AG04450 (cell line): ENCODE data around the gene STX3. TPM values are rescaled to one million over a fixed set of nuclear protein-coding genes. Genes with fewer than 3 reads are reported as not detected.

ENCODE experiments used
- CTCF ChIA-PET: fragments of 300-600, 350-600 bp; formaldehyde crosslinking; extraction: SDS; loops from one replicate; lab custom pipeline; 2022; ENCODE audit warnings: antibody characterized with exemption, inconsistent platforms; lab: Charles Lee
- POLR2A ChIA-PET: fragments of 350-600 bp; formaldehyde crosslinking; extraction: SDS; loops from one replicate; lab custom pipeline; 2021; ENCODE audit warnings: antibody characterized with exemption, inconsistent platforms; lab: Yijun Ruan, JAX
- DNase-seq: peaks from one replicate; pipeline ENCODE4 v3.0.0-alpha.2; 2011; ENCODE audit warnings: low read depth, low spot score
- H3K27ac ChIP-seq: one replicate; pipeline ENCODE4 v1.5.1; 2012; ENCODE audit warnings: low read depth, low read length, control low read depth
- H3K27me3 ChIP-seq: one replicate; pipeline ENCODE4 v1.6.0; 2012; ENCODE audit warnings: low read length; ENCODE audit not compliant: control insufficient read depth, insufficient read depth
- H3K4me3 ChIP-seq: 2 replicates; pipeline ENCODE4 v1.5.1; 2011; ENCODE audit warnings: mild to moderate bottlenecking, low read depth, low read length, control low read depth
- H3K9me3 ChIP-seq: 2 replicates; pipeline ENCODE4 v1.5.1; 2012; ENCODE audit warnings: low read length; ENCODE audit not compliant: control insufficient read depth, insufficient read depth
- polyA plus RNA-seq: library from polyadenylated mRNA; depleted of rRNA; stranded (reverse); fragments of >200 nt; gene quantifications from 2 replicates; pipeline ENCODE4 v1.2.3, GENCODE V29; 2011
- TF ChIP-seq, protein P1 (sequence below): IDR thresholded peaks from 2 replicates; pipeline ENCODE4 v1.5.1; 2011; ENCODE audit warnings: low read depth, low read length, control low read depth, inconsistent platforms

STX3 gene
- polyA plus RNA-seq, 1 experiment = 12.4 TPM

DNA sequence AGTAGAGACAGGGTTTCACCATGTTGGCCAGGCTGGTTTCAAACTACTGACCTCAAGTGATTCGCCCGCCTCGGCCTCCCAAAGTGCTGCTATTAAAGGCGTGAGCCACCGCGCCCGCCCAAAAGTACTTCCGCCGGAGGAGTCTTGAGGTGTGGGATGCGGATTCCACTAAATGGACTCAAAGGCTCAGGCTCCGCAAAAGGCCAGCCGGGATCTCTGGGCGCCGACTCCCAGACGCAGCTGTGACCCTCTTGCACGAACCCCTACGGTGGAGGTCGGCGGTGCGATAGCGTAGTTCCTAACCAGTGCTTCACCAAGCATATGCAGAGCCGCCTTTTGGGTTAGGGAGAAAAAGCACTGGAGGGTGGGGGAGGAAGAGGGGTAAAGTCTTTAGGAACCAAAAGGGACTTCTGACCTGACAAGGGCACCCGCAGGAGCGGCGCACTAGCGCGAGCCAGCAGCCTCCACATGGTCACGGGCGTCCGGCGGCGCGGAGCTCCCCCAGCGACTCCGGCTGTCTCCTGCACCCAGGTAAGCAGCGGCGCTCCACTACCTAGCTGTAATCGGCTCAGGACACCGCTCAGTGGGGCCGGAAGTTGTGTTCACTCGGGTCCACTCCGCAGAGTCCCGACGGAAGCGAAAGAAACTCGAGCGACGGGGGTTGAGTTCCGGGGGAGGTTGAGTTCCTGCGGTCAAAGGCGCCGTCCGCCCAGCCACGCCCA, 55.2 kb downstream of the STX3 start, which contains the start of gene MRPL16:
MRPL16 (minus strand) TSS at position 590 of the 722 bp plus-strand sequence; CDS start at position 470, 120 bp downstream.
- Histone ChIP-seq H3K4me3 (peak within 1 kb of the TSS; percentile 100), H3K27me3 (no peaks in the 10 kb centered on the region), H3K27ac (peak within 1 kb of the TSS; percentile 39), H3K9me3 (no peaks in the 10 kb centered on the region; the same call in 1 of the 2 replicates)
- peak; percentile 69 for DNase-seq
- TF ChIP-seq, protein P1, sequence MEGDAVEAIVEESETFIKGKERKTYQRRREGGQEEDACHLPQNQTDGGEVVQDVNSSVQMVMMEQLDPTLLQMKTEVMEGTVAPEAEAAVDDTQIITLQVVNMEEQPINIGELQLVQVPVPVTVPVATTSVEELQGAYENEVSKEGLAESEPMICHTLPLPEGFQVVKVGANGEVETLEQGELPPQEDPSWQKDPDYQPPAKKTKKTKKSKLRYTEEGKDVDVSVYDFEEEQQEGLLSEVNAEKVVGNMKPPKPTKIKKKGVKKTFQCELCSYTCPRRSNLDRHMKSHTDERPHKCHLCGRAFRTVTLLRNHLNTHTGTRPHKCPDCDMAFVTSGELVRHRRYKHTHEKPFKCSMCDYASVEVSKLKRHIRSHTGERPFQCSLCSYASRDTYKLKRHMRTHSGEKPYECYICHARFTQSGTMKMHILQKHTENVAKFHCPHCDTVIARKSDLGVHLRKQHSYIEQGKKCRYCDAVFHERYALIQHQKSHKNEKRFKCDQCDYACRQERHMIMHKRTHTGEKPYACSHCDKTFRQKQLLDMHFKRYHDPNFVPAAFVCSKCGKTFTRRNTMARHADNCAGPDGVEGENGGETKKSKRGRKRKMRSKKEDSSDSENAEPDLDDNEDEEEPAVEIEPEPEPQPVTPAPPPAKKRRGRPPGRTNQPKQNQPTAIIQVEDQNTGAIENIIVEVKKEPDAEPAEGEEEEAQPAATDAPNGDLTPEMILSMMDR = peak; percentile 22; the same call in 1 of the 2 replicates
- ChIA-PET POLR2A (interaction anchor here (0.8 to 1.0 kb wide), 2 partner anchors 10 to 57 kb away, joined by 3 read pairs; no protein-coding TSS in a partner anchor), CTCF (interaction anchor here (0.7 to 6.3 kb wide), 5 partner anchors 8 to 589 kb away, joined by 3 to 42 read pairs (median 3); partner anchors contain the start of gene STX3)

DNA sequence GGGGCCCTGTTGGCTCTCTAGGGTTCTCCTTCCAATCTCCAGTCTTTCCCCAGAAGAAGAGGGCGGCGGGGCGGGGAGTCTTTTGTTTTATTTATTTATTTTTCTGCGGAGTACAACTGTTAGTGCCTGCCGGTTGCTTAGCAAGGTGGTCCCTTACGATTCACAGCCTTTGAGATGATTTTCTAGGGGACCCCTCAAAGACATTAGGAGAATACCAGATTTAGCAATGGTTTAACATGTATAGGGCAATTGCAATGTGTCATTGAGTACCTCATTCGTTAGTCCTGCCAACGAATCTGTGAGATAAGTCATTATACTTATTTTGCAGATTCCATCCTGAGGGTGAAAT, 55.7 kb downstream of the STX3 start:
- H3K4me3 ChIP-seq = peak overlapping the region; percentile 100
- POLR2A ChIA-PET = interaction anchor here (0.8 to 1.0 kb wide), 2 partner anchors 10 to 57 kb away, joined by 3 read pairs; no protein-coding TSS in a partner anchor
- CTCF ChIA-PET = interaction anchor here (0.7 to 6.3 kb wide), 3 partner anchors 9 to 589 kb away, joined by 3 to 42 read pairs (median 6); partner anchors contain the start of gene STX3
- no peaks in the 10 kb centered on the region for H3K27me3 ChIP-seq
- DNase-seq = no peak
- TF ChIP-seq, protein P1 = no peak
- H3K27ac ChIP-seq = no peak overlapping the region
- no peaks in the 10 kb centered on the region; the same call in 1 of the 2 replicates for H3K9me3 ChIP-seq

DNA sequence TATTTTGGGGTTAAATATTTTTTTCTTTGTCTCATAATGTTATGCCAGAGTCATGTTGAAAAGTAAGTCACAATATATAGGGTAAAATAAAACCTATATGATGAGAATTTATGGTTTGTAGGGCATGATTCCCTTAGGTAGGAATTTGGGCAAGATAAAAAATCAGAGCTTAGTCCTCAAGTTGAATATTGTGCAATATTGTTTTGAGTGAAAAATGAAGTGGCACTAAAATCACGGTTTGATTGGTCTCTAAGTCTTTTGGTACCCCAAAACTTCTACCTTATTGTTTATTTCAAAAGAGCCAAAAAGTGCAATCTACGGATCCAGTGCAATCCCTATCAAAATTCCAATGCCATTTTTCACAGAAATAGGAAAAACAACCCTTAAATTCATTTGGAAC, 57.0 kb downstream of the STX3 start:
- H3K9me3 ChIP-seq = no peaks in the 10 kb centered on the region; the same call in 1 of the 2 replicates
- no peak overlapping the region for H3K4me3 ChIP-seq
- ChIA-PET CTCF (interaction anchor here (6.3 kb wide), 1 partner anchor 58 kb away, joined by 42 read pairs; the partner anchor contains the start of gene STX3), POLR2A (no interaction called here)
- TF ChIP-seq, protein P1 = no peak
- no peaks in the 10 kb centered on the region for H3K27me3 ChIP-seq
- DNase-seq = no peak
- no peak overlapping the region for H3K27ac ChIP-seq

DNA sequence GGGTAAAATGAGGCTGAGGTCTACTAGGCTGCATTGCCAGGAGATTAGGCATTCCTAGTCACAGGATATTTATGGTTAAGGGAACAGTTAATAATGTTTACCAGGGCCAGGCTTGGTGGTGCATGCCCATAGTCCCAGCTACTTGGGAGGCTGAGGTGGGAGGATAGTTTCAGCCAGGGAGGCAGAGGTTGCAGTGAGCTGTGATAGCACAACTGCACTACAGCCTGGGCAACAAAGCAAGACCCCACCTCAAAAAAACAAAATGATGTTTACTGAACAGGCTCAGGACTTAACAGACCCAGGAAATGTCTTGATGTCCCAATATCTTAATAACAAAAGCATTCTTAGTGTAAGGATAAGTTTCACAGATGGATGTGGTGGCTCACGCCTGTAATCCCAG, 58.2 kb downstream of the STX3 start:
- POLR2A ChIA-PET = no interaction called here
- TF ChIP-seq, protein P1 = no peak
- CTCF ChIA-PET = no interaction called here
- no peaks in the 10 kb centered on the region for H3K27me3 ChIP-seq
- H3K27ac ChIP-seq = no peak overlapping the region
- H3K9me3 ChIP-seq = no peaks in the 10 kb centered on the region; the same call in 1 of the 2 replicates
- DNase-seq = no peak
- no peak overlapping the region for H3K4me3 ChIP-seq

DNA sequence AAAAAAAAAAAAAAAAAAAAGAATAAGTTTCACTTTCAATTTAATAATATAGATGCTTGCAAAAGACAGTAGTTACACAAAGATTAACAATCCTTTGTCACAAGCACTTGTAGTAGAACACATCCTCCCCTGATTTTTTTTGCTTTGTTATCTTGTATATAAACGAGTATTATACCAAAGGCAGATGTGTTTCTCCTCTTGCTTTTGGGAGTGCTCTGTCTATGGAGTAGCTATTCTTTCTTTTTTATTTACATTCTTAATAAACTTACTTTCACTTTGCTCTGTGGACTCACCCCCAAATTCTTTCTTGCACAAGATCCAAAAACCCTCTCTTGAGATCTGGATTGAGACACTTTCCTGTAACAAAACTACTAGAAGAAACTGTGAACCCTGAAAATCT, 58.8 kb downstream of the STX3 start:
- TF ChIP-seq, protein P1 = no peak
- H3K27me3 ChIP-seq = no peaks in the 10 kb centered on the region
- ChIA-PET POLR2A (no interaction called here), CTCF (interaction anchor here (0.9 kb wide), 1 partner anchor 9 kb away, joined by 3 read pairs; no protein-coding TSS in a partner anchor)
- 0 out of 2 replicates have a peak overlapping the region, but pooled peaks have one; percentile 15 for H3K4me3 ChIP-seq
- H3K27ac ChIP-seq = no peak overlapping the region
- no peak for DNase-seq
- no peaks in the 10 kb centered on the region; the same call in 1 of the 2 replicates for H3K9me3 ChIP-seq
